ENCODE data around the gene ZNF512.

DNA sequence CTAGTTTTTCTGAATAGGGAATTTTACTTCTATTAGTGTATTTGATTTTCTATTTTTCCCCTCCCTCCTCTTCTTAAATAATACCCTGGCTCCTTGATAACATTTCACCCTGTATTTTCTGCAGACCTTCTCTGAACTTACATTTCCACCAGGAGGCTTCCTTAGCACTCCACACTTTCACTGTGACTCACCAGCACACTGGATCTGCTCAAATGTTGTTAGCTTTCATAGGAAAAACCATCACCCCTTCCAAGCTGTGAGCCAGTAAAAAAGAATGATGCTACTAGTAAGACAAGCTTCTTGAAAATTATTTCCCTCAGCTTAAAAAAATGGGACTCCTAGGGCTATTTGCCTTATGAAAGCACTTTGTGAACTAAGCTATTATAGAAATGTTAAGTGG, 64.4 kb downstream of the ZNF512 start:
- TF ChIP-seq POLR2AphosphoS5 (IDR thresholded peaks at IDR 0.05; ENCODE audit: low read depth, low read length): no peak
- TF ChIP-seq POLR2A (IDR thresholded peaks at IDR 0.05; ENCODE audit: low read depth, low read length): no peak
